GM03348 (cell line): ENCODE data around the gene CMTM5.
"Not testable (repeated sequence)": the region's sequence is repeated elsewhere in the genome, so short reads cannot be mapped to it uniquely, and the experiment has no call there.

Experiments
- DNase-seq: peaks from one replicate; pipeline ENCODE4 v3.0.0; 2012; ENCODE audit warnings: low spot score

The CMTM5 gene

GRCh38 chr14:23378612-23379220 lies 1.9 kb downstream of the CMTM5 start:
- no peak for DNase-seq

- DNase-seq: peak; percentile 83
These were observed 2.7 kb downstream of the CMTM5 start for GRCh38 chr14:23379366-23380196.

GRCh38 chr14:23380197-23380914 lies 3.5 kb downstream of the CMTM5 start:
- no peak for DNase-seq

GRCh38 chr14:23380976-23381375 lies 4.1 kb downstream of the CMTM5 start:
- no peak for DNase-seq

GRCh38 chr14:23381871-23382270 lies 5.0 kb downstream of the CMTM5 start:
- DNase-seq: no peak

- DNase-seq: no peak
These were observed 5.4 kb downstream of the CMTM5 start for GRCh38 chr14:23382276-23382675.

GRCh38 chr14:23382731-23383440 lies 6.0 kb downstream of the CMTM5 start:
- DNase-seq: no peak

GRCh38 chr14:23384364-23385080 lies 7.7 kb downstream of the CMTM5 start:
- no peak for DNase-seq

GRCh38 chr14:23385244-23385641 lies 8.4 kb downstream of the CMTM5 start:
- no peak for DNase-seq

GRCh38 chr14:23385642-23386265 lies 8.9 kb downstream of the CMTM5 start:
- DNase-seq: no peak

- not testable (repeated sequence) for DNase-seq
These were observed 9.4 kb downstream of the CMTM5 start for GRCh38 chr14:23386266-23386657.

- DNase-seq: no peak
These were observed 10.2 kb downstream of the CMTM5 start for GRCh38 chr14:23386999-23387398.

GRCh38 chr14:23387916-23388882 lies 11.4 kb downstream of the CMTM5 start:
- DNase-seq: no peak

GRCh38 chr14:23388996-23389395 lies 12.2 kb downstream of the CMTM5 start:
- no peak for DNase-seq

GRCh38 chr14:23389396-23389795 lies 12.6 kb downstream of the CMTM5 start:
- DNase-seq: no peak

- not testable (repeated sequence) for DNase-seq
These were observed 13.0 kb downstream of the CMTM5 start for GRCh38 chr14:23389871-23390270.

- no peak for DNase-seq
These were observed 15.8 kb downstream of the CMTM5 start for GRCh38 chr14:23392613-23393012.

GRCh38 chr14:23396126-23396525 lies 19.3 kb downstream of the CMTM5 start:
- no peak for DNase-seq

GRCh38 chr14:23396781-23397407 lies 20.0 kb downstream of the CMTM5 start:
- no peak for DNase-seq

- no peak for DNase-seq
These were observed 21.5 kb downstream of the CMTM5 start for GRCh38 chr14:23398348-23398747.
